Activated CD8-positive, alpha-beta memory T cell treated with anti-CD3 and anti-CD28 coated beads, Interleukin-2, amount 50 U/mL, for 48 hours (primary cell): ENCODE measurements around the gene KRTAP10-2.

Experiments
- DNase-seq: peaks from one replicate; pipeline ENCODE4 v3.0.0-alpha.2; 2020

The KRTAP10-2 gene

GRCh38 chr21:44524414-44525371, 26.6 kb downstream of the KRTAP10-2 start:
- no peak for DNase-seq

GRCh38 chr21:44523567-44524413, 27.5 kb downstream of the KRTAP10-2 start:
- no peak for DNase-seq

GRCh38 chr21:44522753-44523204, 28.5 kb downstream of the KRTAP10-2 start:
- no peak for DNase-seq

GRCh38 chr21:44521928-44522752, 29.2 kb downstream of the KRTAP10-2 start:
- DNase-seq = no peak

GRCh38 chr21:44521301-44521927, 29.9 kb downstream of the KRTAP10-2 start:
- DNase-seq = no peak

- no peak for DNase-seq
Observed at GRCh38 chr21:44520326-44521300, 30.7 kb downstream of the KRTAP10-2 start.

GRCh38 chr21:44519346-44520325, 31.7 kb downstream of the KRTAP10-2 start:
- DNase-seq = no peak

- no peak for DNase-seq
Observed at GRCh38 chr21:44518686-44519085, 32.6 kb downstream of the KRTAP10-2 start.

GRCh38 chr21:44517175-44517899, 34.0 kb downstream of the KRTAP10-2 start:
- no peak for DNase-seq

GRCh38 chr21:44516828-44517174, 34.5 kb downstream of the KRTAP10-2 start:
- no peak for DNase-seq

- DNase-seq = no peak
Observed at GRCh38 chr21:44516342-44516741, 35.0 kb downstream of the KRTAP10-2 start.

GRCh38 chr21:44515359-44516165, 35.7 kb downstream of the KRTAP10-2 start:
- no peak for DNase-seq

GRCh38 chr21:44514746-44515358, 36.5 kb downstream of the KRTAP10-2 start:
- DNase-seq = no peak

- DNase-seq = no peak
Observed at GRCh38 chr21:44514218-44514520, 37.1 kb downstream of the KRTAP10-2 start.

- DNase-seq = no peak
Observed at GRCh38 chr21:44513389-44514217, 37.7 kb downstream of the KRTAP10-2 start.

- no peak for DNase-seq
Observed at GRCh38 chr21:44512496-44513388, 38.6 kb downstream of the KRTAP10-2 start.
